KMS-11 (cell line): ENCODE data around the gene TBC1D4.

ENCODE experiments used
- H2AFZ ChIP-seq: fragments of 200-600 bp; sonication (generic); 2 replicates; pipeline ENCODE4 v1.6.1; 2016; ENCODE audit warnings: antibody characterized with exemption, mixed run types, low read depth
- H3K27ac ChIP-seq: fragments of 200-600 bp; sonication (generic); 2 replicates; pipeline ENCODE4 v1.6.1; 2016; ENCODE audit warnings: mild to moderate bottlenecking, mixed run types
- H3K27me3 ChIP-seq: fragments of 200-600 bp; sonication (generic); 2 replicates; pipeline ENCODE4 v1.6.1; 2017; ENCODE audit warnings: mild to moderate bottlenecking, low read depth, mixed run types, moderate library complexity; ENCODE audit not compliant: insufficient read depth
- H3K36me3 ChIP-seq: fragments of 200-600 bp; sonication (generic); 2 replicates; pipeline ENCODE4 v1.6.1; 2017; ENCODE audit warnings: mild to moderate bottlenecking, mixed run types; ENCODE audit not compliant: insufficient read depth
- H3K4me1 ChIP-seq: fragments of 200-600 bp; sonication (generic); 2 replicates; pipeline ENCODE4 v1.6.1; 2016; ENCODE audit warnings: mild to moderate bottlenecking, low read depth, mixed run types; ENCODE audit not compliant: poor library complexity, severe bottlenecking
- H3K4me2 ChIP-seq: fragments of 200-600 bp; sonication (generic); 2 replicates; pipeline ENCODE4 v1.7.0; 2016; ENCODE audit warnings: mild to moderate bottlenecking, mixed run types
- H3K4me3 ChIP-seq: fragments of 200-600 bp; sonication (generic); IDR thresholded peaks from 2 replicates; pipeline ENCODE4 v1.6.1; 2017; ENCODE audit warnings: low read depth, low read length, mixed read lengths; ENCODE audit not compliant: insufficient read depth
- H3K79me2 ChIP-seq: fragments of 200-600 bp; sonication (generic); 2 replicates; pipeline ENCODE4 v1.6.1; 2016; ENCODE audit warnings: low read depth, mixed run types; ENCODE audit not compliant: insufficient read depth
- H3K9ac ChIP-seq: fragments of 200-600 bp; sonication (generic); 2 replicates; pipeline ENCODE4 v1.6.1; 2016; ENCODE audit warnings: mild to moderate bottlenecking, mixed run types
- H4K20me1 ChIP-seq: fragments of 200-600 bp; sonication (generic); 2 replicates; pipeline ENCODE4 v1.6.1; 2016; ENCODE audit warnings: mild to moderate bottlenecking, mixed run types; ENCODE audit not compliant: insufficient read depth
- TF ChIP-seq, protein P1 (sequence below): fragments of 200-600 bp; sonication (generic); conservative IDR thresholded peaks from 2 replicates; pipeline ENCODE4 v1.6.1; 2017; ENCODE audit warnings: low read depth, mild to moderate bottlenecking, antibody characterized with exemption, low read length, moderate library complexity, mixed read lengths

Gene TBC1D4

DNA sequence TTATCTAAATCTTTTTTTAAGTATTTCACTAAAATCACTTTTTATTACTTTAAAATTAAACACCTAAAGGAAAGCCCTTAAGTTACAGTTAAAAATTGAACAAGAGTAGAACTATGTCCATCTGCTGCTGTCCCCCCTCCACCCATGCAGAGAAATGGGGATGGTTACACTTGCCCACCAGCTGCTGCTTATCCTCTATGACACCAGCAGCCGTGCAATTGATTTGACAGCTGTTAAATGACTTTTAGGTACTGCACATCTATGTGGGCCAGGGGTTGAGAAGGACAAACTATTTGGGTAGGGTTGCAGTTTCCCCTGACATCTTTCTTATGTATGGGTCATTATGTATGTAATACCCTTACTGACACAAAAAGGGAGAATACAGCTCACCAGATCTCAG is 77.2 kb downstream of the TBC1D4 start:
- Histone ChIP-seq H3K79me2 (no peaks in the 10 kb centered on the region), H3K4me2 (no peak overlapping the region), H3K27me3 (no peaks in the 10 kb centered on the region), H3K4me3 (no peak overlapping the region), H4K20me1 (no peaks in the 10 kb centered on the region), H2AFZ (no peak overlapping the region), H3K4me1 (peaks cover 6% of the 10 kb centered on the region), H3K27ac (no peak overlapping the region), H3K36me3 (no peaks in the 10 kb centered on the region), H3K9ac (no peak overlapping the region)
- TF ChIP-seq, protein P1, sequence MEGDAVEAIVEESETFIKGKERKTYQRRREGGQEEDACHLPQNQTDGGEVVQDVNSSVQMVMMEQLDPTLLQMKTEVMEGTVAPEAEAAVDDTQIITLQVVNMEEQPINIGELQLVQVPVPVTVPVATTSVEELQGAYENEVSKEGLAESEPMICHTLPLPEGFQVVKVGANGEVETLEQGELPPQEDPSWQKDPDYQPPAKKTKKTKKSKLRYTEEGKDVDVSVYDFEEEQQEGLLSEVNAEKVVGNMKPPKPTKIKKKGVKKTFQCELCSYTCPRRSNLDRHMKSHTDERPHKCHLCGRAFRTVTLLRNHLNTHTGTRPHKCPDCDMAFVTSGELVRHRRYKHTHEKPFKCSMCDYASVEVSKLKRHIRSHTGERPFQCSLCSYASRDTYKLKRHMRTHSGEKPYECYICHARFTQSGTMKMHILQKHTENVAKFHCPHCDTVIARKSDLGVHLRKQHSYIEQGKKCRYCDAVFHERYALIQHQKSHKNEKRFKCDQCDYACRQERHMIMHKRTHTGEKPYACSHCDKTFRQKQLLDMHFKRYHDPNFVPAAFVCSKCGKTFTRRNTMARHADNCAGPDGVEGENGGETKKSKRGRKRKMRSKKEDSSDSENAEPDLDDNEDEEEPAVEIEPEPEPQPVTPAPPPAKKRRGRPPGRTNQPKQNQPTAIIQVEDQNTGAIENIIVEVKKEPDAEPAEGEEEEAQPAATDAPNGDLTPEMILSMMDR = no peak

DNA sequence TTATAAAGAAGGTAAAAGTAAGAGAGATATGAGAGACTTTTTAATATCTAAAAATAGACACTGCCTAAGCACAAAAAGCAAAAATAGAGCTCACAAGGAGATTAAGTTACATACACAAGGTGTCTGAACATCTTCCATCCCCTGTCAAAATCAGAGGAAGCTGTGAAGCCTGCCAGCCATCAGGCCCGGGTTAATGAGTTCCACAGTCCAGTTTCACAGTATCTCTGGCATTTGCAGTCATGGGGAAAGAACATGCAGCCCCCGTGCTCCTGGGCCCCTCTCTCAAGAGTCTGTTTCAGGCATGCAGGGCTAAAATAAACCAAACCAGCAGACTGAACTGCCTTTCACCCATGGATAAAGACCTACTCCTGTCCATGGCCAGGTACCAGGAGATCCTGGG is 79.2 kb downstream of the TBC1D4 start:
- Histone ChIP-seq H4K20me1 (no peaks in the 10 kb centered on the region), H3K36me3 (no peaks in the 10 kb centered on the region), H3K4me3 (no peak overlapping the region), H3K27me3 (no peaks in the 10 kb centered on the region), H3K27ac (no peak overlapping the region), H2AFZ (no peak overlapping the region), H3K4me1 (peaks cover 6% of the 10 kb centered on the region), H3K9ac (no peak overlapping the region), H3K4me2 (no peak overlapping the region), H3K79me2 (no peaks in the 10 kb centered on the region)
- TF ChIP-seq, protein P1 = no peak

DNA sequence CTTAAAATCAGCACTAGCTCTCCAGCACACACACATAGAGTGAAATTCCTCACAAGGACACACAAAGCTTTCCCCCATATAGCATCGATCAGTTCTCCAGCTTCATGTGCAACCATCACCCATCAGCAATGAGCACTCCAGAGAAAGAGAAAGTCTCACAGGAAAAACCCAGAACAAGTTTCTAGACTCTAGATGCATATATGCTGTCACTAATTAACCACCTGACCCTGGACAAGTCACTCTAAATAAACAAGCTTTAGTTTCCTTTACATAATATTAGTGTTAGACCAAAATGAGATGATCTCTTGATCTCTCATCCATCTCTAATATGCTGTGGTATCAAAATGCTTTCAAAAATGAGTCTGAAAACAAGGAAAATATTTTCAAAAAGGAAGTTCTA is 81.2 kb downstream of the TBC1D4 start:
- Histone ChIP-seq H3K36me3 (no peaks in the 10 kb centered on the region), H3K79me2 (no peaks in the 10 kb centered on the region), H3K27ac (no peak overlapping the region), H3K4me3 (no peak overlapping the region), H3K27me3 (no peaks in the 10 kb centered on the region), H4K20me1 (no peaks in the 10 kb centered on the region), H3K9ac (no peak overlapping the region), H2AFZ (no peak overlapping the region), H3K4me2 (no peak overlapping the region), H3K4me1 (peaks cover 6% of the 10 kb centered on the region)
- TF ChIP-seq, protein P1 = no peak

DNA sequence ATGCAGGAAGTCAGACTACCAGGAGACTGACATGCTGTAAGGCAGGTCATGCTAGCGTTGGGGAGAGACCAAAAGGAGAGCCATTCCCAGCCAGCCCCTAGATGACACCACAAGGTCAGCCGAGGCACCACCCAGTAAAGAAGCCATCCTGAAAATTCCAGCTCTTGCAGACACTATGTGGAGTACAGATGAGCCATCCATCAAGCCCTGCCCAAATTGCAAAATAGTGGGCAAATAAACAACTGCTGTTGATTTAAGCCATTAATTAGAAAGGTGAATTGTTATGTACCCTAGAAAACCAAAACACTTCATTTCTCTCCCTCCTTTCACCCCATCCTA is 82.1 kb downstream of the TBC1D4 start:
- Histone ChIP-seq H3K27ac (no peak overlapping the region), H3K4me2 (no peak overlapping the region), H4K20me1 (no peaks in the 10 kb centered on the region), H3K79me2 (no peaks in the 10 kb centered on the region), H3K27me3 (no peaks in the 10 kb centered on the region), H3K4me1 (peaks cover 6% of the 10 kb centered on the region), H2AFZ (no peak overlapping the region), H3K4me3 (no peak overlapping the region), H3K36me3 (no peaks in the 10 kb centered on the region), H3K9ac (no peak overlapping the region)
- TF ChIP-seq, protein P1 = no peak
